Measurements from ENCODE around the gene RAB20.
"Not testable (repeated sequence)": the region's sequence is repeated elsewhere in the genome, so short reads cannot be mapped to it uniquely, and the experiment has no call there.

- TF ChIP-seq, protein P1, sequence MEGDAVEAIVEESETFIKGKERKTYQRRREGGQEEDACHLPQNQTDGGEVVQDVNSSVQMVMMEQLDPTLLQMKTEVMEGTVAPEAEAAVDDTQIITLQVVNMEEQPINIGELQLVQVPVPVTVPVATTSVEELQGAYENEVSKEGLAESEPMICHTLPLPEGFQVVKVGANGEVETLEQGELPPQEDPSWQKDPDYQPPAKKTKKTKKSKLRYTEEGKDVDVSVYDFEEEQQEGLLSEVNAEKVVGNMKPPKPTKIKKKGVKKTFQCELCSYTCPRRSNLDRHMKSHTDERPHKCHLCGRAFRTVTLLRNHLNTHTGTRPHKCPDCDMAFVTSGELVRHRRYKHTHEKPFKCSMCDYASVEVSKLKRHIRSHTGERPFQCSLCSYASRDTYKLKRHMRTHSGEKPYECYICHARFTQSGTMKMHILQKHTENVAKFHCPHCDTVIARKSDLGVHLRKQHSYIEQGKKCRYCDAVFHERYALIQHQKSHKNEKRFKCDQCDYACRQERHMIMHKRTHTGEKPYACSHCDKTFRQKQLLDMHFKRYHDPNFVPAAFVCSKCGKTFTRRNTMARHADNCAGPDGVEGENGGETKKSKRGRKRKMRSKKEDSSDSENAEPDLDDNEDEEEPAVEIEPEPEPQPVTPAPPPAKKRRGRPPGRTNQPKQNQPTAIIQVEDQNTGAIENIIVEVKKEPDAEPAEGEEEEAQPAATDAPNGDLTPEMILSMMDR (IDR thresholded peaks at IDR 0.05) = not testable (repeated sequence)
- TF ChIP-seq POLR2A (IDR thresholded peaks at IDR 0.05) = not testable (repeated sequence)
Measured at GRCh38 chr13:110606281-110606680, 44.8 kb upstream of the RAB20 start.

All from testis (tissue), 2 donors.